HG02678 (cell line): ENCODE data around the gene ERFE.

Experiments used
- ATAC-seq: cut with Tn5 transposase; IDR thresholded peaks from one replicate; pipeline ENCODE4 v1.9.1; 2021; ENCODE audit warnings: mild to moderate bottlenecking, moderate library complexity; ENCODE audit not compliant: unreplicated experiment

The ERFE gene

DNA sequence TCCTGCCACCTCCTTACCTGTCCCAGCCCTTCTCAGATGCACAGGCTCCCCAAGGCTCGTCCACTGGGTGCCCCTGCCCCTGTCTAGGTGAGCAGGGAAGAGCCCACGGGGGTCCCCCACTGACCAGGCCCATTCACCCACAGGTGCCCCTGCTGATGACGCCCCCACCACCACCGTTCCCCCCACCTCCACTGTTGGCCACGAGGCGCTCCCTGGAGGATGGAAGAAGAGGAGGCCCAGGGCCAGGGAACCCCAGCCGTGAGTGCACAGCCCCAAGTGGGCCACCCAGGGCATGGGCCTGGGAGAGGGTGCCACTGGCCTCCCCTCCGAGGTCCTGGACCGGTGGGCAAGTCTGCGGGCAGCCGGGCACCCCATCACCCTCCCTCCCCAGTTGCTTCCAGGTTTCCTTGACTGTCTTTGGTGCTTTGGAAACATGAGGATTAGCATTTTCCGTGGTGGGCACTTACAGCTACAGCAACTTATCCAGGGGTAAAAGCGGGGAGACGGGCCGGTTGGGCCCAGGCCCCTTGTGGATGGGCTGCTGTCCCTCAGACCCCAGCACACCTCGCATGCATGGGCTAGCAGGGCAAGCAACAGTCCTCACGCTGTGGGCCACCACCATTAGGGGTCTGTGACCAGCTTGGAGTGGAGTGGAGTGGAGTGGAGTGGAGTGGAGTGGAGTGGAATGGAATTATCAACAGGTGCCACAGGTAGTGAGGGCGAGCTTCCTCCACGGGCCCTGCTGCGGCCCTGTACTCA, 33.5 kb upstream of the ERFE start:
- no peak for ATAC-seq

DNA sequence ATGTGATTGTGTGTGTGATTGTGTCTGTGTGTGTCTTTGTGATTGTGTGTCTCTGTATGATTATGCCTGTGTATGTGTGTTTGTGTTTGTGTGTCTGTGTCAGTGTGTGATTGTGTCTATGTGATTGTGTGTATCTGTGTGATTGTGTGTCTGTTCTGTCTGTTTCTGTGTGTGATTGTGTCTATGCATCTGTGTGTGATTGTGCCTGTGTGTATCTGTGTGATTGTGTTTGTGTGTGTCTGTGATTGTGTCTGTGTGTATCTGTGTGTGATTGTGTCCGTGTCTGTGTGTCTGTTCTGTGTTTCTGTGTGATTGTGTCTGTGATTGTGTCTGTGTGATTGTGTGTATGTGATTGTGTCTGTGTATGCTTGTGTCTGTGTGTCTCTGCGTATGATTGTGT, 32.4 kb upstream of the ERFE start:
- no peak for ATAC-seq

DNA sequence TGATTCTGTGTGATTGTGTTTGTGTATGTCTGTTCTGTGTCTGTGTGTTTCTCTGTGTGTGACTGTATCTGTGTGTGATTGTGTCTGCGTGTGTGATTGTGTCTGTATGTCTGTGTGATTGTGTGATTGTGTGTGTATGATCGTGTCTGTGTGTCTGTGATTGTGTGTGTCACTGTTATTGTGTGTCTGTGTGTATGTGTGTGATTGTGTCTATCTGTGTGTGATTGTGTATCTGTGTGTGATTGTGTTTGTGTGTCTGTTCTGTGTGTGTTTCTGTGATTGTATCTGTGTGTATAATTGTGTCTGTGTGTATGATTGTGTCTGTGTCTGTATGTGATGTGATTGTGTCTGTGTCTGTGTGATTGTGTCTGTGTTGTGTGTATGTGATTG, 32.0 kb upstream of the ERFE start:
- no peak for ATAC-seq

DNA sequence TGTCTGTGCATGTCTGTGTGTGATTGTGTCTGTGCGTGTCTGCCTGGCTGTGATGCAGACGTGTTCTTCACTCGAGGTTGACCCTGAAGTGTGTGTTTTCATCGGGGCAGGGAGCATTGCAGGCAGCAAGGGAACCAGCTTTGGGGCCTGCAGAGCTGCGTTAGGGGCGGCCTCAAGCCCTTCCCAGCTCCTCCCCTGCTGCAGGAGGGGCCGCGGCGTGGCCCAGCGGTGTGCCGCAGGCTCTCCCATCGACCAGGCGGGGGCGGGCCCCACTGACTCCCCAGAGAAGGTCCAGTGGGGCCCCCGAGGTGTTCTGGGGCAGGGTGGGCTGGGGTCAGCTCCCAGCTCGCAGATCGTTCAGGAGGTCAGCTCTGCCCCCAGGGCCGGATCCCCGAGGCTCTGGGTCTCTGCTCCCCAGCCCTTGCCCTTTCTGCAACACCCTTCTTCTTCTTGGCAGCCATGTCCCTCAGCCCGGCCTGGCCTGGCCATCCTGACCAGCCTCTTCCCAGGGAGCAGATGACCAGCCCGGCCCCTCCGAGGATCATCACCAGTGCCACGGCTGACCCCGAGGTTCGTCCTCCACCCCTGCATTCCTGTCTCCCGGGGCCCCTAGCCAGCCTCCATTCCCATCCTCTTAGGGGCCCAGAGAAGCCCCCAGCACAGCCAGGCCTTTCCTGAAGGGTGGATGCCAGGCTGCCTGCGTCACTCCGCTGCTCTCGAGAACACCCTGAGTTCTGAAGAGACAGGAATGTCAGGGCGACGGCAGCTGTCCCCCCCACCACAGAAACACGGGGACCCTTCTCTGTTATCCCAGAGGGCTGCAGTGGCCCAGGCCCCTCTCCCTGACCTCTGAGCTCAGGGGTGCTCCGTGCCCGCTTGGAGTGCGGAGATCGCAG, 31.4 kb upstream of the ERFE start:
- peak; percentile 66 for ATAC-seq

DNA sequence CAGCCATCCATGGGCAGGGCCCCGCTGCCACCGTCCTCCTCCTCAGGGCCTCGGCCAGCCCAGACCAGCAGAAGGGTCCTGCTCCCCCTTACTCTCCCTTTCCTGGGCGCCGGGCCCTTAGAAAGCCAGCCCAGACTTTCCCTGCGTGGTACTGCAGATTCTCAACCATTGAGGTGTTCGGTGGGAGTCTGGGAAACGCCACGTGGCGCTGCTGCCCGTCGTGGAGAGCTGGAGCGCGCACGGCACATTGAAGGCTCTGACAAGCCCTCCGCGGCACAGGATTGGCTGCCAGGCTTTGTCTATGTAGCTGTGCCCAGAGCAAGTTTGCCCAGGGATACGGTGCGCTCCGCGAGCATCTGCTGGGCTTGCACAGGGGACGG, 30.7 kb upstream of the ERFE start:
- no peak for ATAC-seq

DNA sequence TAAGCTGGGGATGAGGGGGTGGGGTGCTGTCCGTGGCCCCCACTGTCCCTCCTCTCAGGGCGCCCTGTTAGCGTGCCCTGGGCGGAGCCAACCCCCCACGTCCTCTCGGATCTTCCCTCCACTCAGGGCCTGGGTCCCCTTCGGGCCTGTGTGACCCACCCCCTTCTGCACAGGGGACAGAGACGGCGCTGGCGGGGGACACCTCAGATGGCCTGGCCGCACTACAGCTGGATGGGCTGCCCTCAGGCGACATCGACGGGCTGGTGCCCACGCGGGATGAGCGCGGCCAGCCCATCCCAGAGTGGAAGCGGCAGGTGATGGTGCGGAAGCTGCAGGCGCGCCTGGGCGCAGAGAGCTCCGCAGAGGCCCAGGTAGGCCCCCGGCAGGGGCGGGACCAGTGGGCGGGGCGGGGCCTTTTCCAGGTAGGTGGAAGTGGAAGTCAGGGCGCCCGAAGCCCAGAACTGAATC, 30.2 kb upstream of the ERFE start:
- no peak for ATAC-seq

DNA sequence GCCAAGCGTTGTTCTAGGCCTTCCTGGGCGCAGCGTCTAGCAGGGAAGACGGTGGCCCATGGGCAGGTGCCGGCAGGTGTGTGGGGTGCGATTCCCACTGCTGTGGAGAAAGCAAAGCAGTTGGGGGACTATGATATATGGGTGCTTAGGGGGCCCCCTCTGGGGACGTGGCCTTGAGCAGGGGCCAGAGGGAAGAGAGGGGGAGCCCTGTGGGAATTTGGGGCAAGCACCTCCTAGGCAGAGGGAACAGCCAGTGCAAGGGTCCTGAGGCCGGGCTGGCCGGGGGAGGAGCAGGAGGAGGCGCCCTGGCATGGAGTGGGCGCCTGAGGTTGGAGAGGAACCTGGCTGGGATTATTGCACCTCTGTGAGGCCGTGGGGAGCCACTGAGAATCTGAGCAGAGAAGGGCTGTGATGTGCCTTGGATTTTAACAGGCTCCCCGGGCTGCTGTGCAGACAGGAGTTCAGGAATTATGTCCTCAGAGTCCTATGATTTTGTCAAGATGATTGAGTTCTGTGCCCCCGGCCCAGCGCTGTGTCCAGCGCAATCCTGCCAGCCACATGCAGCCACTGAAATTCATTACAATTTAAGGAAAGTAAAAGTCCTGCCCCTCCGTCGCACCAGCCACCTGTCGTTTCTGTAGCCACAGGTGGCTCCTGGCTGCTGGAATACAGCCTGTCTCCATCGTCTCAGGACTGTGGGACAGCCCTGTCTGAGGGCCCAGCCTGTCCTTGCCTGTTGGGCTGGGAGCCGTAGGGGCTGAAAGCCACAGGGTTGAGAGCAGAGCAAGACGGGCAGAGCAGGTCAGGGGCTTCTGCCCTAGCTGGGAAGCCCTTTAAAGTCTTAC, 29.4 kb upstream of the ERFE start:
- ATAC-seq: no peak

DNA sequence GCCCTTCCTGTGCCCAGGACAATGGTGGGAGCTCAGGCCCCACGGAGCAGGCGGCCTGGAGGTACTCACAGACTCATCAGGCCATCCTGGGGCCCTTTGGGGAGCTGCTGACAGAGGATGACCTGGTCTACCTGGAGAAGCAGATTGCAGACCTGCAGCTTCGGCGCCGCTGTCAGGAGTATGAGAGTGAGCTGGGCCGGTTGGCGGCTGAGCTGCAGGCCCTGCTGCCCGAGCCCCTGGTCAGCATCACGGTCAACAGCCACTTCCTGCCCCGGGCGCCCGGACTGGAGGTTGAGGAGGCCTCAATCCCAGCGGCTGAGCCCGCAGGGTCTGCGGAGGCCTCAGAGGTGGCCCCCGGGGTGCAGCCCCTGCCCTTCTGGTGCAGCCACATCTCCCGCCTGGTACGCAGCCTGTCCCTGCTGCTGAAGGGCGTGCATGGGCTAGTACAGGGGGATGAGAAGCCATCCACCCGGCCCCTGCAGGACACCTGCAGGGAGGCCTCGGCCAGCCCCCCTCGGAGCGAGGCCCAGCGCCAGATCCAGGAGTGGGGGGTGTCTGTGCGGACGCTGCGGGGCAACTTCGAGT, 28.6 kb upstream of the ERFE start:
- no peak for ATAC-seq

DNA sequence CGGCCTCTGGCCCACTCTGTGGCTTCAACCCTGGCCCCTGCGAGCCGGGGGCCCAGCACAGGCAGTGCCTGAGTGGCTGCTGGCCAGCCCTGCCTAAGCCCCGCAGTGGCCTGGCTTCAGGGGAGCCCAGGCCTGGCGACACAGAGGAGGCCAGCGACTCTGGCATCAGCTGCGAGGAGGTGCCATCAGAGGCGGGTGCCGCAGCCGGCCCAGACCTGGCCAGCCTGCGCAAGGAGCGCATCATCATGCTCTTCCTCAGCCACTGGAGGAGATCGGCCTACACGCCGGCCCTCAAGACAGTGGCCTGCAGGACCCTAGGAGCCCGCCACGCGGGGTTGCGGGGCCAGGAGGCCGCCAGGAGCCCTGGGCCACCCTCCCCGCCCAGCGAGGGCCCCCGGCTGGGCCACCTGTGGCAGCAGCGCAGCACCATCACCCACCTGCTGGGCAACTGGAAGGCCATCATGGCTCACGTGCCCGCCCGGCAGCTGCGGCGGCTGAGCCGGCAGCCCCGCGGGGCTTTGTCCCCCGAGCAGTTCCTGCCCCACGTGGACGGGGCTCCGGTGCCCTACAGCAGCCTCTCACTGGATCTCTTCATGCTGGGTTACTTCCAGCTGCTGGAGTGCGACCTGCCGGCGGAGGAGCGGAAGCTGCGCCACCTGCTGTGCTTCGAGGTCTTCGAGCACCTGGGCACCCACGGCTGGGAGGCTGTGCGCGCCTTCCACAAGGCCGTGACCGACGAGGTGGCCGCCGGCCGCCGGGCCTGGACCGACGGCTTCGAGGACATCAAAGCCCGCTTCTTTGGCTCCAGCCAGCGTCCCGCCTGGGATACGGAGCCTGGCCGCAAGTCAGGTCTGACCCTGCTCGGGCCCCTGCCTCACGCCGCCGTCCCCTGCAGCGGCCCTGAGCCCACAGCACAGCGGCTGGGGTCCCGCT, 27.8 kb upstream of the ERFE start:
- no peak for ATAC-seq

DNA sequence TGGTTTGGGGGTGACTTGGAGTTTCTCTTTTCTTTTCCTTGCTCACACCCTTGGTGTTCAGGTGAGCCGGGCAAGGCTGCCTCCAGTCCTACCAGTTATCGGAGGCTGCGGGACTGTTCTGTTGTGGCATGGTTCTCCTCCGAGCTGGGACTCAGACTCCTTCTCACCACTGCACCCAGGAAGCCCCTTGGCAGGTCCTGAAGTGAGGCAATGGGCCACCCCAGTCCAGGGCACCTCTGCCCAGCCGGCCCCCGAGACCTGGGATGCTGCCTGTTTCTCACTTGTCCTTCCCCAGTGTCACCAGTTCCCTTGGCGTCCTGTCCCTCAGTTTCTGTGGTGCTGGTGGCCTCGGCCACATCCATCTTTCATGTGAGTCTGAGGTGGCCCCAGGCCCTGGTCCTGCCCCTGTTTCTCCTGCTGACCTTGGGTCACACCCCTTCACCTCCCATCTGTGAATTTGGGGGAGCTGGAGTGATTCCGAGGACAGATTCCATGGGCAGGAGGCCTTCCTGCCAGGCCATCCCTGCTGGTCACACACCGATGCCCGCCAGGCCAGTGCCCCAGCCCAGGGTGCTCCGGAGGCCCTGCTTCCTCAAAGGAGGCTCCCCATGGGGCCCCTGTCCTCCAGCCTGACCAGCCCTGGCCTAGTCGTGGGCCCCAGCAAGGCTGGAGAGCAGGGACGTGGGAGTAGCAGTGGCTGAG, 26.9 kb upstream of the ERFE start:
- no peak for ATAC-seq

DNA sequence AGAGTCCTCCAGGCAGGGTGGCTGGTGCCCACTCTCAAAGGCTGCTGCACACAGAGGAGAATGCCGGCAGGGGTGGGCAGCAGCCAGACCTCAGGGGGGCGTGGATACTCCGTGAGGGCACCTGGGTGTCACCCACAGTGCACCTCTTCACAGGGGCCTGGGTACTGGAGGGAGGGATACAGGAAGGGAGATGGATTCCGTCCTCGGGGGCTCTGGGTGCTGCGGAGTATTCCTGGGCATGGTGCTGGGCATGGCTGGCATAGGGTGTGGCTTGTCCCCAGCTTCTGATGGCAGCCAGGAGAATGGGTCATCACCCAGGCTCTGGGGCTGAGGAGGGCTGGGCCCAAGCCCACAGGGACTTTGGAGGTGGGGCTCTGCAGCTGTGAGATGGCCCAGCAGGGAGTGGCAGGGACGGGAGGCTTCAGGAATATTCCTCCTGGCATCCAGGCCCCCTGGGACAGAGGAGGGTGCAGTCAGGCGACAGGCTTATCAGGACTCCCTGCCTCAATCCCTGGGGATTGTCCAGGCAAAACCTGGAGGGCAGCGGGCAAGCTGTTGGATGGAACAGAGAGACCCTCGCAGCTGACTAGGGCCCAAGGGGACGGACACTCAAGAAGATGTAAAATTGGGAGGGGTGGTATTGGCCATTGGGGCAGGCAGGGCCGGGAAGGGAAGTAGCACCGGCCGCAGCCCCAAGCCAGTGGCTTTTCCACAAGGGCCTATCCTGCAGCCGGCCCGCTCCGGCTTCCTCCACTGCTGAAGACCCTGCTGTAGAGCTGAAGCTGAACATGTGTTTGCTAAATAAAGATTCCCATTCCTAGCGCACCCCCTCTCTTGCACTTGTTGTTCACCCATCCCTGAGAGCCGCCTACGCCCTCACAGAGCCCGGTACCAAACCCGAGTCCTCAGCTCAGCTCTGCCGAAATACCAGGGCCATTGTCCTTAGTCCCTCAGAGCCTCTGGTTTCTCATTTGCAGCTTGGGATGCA, 26.0 kb upstream of the ERFE start:
- ATAC-seq: no peak

DNA sequence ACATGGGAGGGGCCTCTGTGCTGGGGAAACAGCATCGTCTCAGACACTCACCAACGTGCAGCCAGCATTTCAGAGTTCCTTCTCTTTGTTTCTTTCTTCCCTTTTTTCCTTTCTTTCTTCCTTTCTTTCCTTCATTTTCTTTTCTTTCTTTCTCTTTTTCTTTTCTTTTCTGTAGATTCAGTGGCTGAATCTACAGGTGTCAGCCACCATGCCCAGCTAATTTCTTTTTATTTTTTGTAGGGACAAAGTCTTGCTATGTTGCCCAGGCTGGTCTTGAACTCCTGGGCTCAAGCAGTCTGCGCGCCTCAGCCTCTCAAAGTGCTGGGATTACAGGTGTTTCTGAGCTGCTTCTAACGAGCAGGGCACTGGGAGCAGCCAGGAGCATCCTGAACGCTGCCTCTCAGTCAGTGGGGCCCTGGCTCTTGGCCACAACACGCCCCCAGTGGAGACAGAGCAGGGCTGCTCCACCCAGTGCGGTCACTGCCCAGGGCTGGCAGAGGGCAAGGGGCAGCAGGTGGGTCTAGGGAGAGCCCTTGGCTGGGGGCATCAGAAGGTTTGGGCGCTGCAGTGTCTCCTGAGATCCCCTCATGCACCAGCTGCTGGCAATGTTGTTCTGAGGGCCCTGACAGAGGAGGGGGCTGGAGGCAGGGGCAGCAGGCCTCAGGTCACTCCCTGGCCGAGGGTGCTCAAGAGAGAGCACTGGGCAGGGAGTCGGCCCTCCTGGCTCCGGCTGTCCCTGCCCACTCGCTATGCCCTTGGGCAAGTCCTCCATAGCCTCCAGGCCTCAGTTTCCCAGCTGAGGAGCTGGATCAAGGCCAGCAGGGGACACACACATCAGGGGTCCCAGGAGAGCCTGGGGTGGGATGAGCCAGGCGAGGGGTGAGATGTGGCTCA, 25.0 kb upstream of the ERFE start:
- ATAC-seq: no peak

DNA sequence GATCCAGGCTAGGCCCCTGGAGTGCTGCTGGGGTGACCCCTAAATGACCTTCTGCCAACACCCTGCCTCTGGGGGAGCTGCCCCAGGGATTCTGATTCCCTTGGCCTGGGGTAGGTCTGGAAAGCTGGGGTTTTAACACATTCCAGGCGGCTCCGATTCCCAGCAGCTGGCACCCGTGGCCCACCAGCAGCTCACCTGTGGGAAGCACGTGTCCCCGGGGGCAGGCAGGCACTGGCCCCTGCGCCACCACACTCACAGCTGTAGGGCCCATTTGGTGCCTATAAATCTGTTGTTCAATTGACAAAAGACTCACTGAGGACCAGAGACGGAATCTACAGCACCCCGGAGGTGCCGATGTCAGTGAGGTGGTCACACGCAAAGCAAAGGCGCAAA, 24.4 kb upstream of the ERFE start:
- no peak for ATAC-seq

DNA sequence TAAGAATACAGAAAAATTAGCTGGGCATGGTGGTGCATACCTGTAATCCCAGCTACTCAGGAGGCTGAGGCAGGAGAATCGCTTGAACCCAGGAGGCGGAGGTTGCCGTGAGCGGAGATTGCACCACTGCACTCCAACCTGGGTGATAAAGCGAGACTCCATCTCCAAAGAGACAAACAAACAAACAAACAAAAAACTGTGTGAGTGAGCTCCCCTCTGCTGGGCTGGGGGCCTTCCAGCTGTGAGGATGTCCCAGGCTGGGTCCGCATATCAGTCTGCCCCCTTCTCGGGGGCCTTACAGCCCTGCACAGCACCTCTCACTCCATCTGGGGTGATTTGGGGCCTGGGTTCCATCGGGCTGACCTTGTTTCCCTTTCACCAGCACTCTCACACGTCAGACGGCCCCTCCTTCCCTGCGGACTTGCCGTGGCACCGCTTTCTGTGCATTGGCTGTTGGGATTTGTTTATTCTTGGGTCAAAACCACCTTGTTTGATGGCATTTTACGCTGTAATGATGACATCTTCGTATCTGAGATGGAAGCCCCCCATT, 23.1 kb upstream of the ERFE start:
- no peak for ATAC-seq

DNA sequence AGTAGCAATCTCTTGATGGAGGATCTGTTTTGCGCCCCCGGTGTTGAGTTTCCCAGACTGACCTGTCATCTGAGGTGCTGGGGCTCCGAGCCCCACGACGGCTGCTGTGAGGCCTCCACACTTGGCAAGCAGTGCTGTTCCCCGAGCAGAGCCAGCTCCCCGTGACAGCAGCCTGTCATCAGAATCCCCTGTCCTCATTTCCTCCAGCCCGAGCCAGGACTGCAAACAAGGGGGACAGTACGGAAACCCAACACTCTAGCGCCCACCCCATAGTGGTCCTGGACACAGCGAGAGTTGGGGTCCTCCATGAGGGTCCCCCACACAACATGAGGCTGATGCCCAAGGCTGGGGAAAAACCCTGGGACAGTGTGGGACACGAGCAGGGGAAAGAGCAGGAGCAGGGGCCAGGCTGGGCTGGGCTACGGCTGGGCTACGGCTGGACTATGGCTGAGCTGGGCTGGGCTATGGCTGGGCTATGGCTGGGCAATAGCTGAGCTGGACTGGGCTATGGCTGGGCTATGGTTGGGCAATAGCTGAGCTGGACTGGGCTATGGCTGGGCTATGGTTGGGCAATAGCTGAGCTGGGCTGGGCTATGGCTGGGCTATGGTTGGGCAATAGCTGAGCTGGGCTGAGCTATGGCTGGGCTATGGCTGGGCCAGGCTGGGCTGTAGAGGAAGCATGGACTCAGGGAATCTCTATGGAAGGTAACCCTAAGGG, 21.8 kb upstream of the ERFE start:
- ATAC-seq: no peak

DNA sequence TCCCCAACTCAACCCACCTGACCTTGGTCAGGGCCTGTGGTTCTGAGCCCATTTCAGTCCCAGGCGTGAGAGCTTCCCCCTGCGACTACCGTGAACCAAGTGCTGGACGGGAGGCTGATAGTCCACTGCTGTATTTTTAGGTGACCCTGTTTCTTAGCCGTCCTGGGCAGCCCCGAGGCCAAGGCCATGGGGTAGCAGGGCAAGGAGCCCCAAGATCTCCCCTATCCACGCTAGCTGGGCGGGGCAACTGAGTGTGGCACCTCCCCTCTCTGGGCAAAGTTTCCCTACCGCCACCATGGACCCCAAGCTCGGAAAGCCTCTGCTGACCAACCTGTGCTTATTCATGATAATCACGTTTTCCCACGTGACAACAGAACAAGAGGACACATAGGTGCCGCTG, 20.9 kb upstream of the ERFE start:
- no peak for ATAC-seq
